T-helper 9 cell (primary cell): Measurements from ENCODE around the gene ACOT2.
"Not testable (repeated sequence)": the region's sequence is repeated elsewhere in the genome, so short reads cannot be mapped to it uniquely, and the experiment has no call there.

Experiments used
- DNase-seq: peaks from one replicate; pipeline ENCODE4 v3.0.0-alpha.2; 2020
- total RNA-seq, 2 donors: gene quantifications; one replicate each; lab custom pipeline; 2026; lab: John Stamatoyannopoulos, UW

Gene ACOT2
- total RNA-seq, result 5.4 to 7.2 reads per million in 2 donors

- peak; percentile 46 for DNase-seq
Observed at GRCh38 chr14:73569185-73569958, at the start of gene ACOT2. ACOT2 (plus strand) TSS chr14:73569213; CDS start chr14:73569241, 28 bp downstream.

GRCh38 chr14:73521229-73521628, 47.8 kb upstream of the ACOT2 start:
- DNase-seq, result no peak

GRCh38 chr14:73524493-73524892, 44.5 kb upstream of the ACOT2 start:
- no peak for DNase-seq

GRCh38 chr14:73526036-73526984, 42.7 kb upstream of the ACOT2 start:
- no peak for DNase-seq

- not testable (repeated sequence) for DNase-seq
Observed at GRCh38 chr14:73529356-73529755, 39.7 kb upstream of the ACOT2 start.

GRCh38 chr14:73531971-73532370, 37.0 kb upstream of the ACOT2 start:
- DNase-seq, result not testable (repeated sequence)

- not testable (repeated sequence) for DNase-seq
Observed at GRCh38 chr14:73537244-73538045, 31.6 kb upstream of the ACOT2 start.

GRCh38 chr14:73539017-73539416, 30.0 kb upstream of the ACOT2 start:
- DNase-seq, result not testable (repeated sequence)

- not testable (repeated sequence) for DNase-seq
Observed at GRCh38 chr14:73542961-73543360, 26.1 kb upstream of the ACOT2 start.

- not testable (repeated sequence) for DNase-seq
Observed at GRCh38 chr14:73545353-73545752, 23.7 kb upstream of the ACOT2 start.

GRCh38 chr14:73549097-73549496, 19.9 kb upstream of the ACOT2 start:
- DNase-seq, result not testable (repeated sequence)

GRCh38 chr14:73549889-73550524, 19.0 kb upstream of the ACOT2 start:
- not testable (repeated sequence) for DNase-seq

GRCh38 chr14:73553845-73554244, 15.2 kb upstream of the ACOT2 start:
- DNase-seq, result no peak

- DNase-seq, result not testable (repeated sequence)
Observed at GRCh38 chr14:73557201-73557600, 11.8 kb upstream of the ACOT2 start.

GRCh38 chr14:73558238-73558637, 10.8 kb upstream of the ACOT2 start:
- not testable (repeated sequence) for DNase-seq

- DNase-seq, result not testable (repeated sequence)
Observed at GRCh38 chr14:73562256-73562655, 6.8 kb upstream of the ACOT2 start.

GRCh38 chr14:73562696-73563095, 6.3 kb upstream of the ACOT2 start:
- not testable (repeated sequence) for DNase-seq

GRCh38 chr14:73566431-73566830, 2.6 kb upstream of the ACOT2 start:
- DNase-seq, result not testable (repeated sequence)

GRCh38 chr14:73566935-73567334, 2.1 kb upstream of the ACOT2 start:
- not testable (repeated sequence) for DNase-seq

GRCh38 chr14:73567358-73567757, 1.7 kb upstream of the ACOT2 start:
- no peak for DNase-seq

GRCh38 chr14:73567951-73568885, 795 bp upstream of the ACOT2 start:
- DNase-seq, result no peak
